ENCODE results near the gene ZMIZ2. TPM values are rescaled to one million over a fixed set of nuclear protein-coding genes. Genes with fewer than 3 reads are reported as not detected.

Gene ZMIZ2
- total RNA-seq, 2 donors from 2014 or later, result 52.2 to 67.1 TPM

Other genes starting within 250 kb of the ZMIZ2 start
- under 1 TPM; 0.14 to 0.23 TPM for gene NPC1L1, start 207.5 kb upstream of the ZMIZ2 start, total RNA-seq
- gene DDX56, start 174.9 kb upstream of the ZMIZ2 start, total RNA-seq, result 10 to 100 TPM; 33.9 to 40.2 TPM
- gene TMED4, start 166.6 kb upstream of the ZMIZ2 start, total RNA-seq, result 10 to 100 TPM; 50.3 to 52.5 TPM
- 100 to 1,000 TPM; 123 to 132 TPM for gene OGDH, start 142.2 kb upstream of the ZMIZ2 start, total RNA-seq
- 1,000 to 10,000 TPM in 1 of 2 donors, 100 to 1,000 TPM in 1; 961 to 1,030 TPM for gene PPIA, start 47.8 kb downstream of the ZMIZ2 start, total RNA-seq
- gene H2AZ2, start 99.2 kb downstream of the ZMIZ2 start, total RNA-seq, result 100 to 1,000 TPM; 122 to 127 TPM
- 10 to 100 TPM; 27.7 to 42.5 TPM for gene PURB, start 136.7 kb downstream of the ZMIZ2 start, total RNA-seq
- 1 to 10 TPM; 4.9 to 6.3 TPM for gene MYO1G, start 230.2 kb downstream of the ZMIZ2 start, total RNA-seq

Data from posterior vena cava (tissue), 2 donors.